ENCODE data around the gene GDPGP1.

Gene GDPGP1

DNA sequence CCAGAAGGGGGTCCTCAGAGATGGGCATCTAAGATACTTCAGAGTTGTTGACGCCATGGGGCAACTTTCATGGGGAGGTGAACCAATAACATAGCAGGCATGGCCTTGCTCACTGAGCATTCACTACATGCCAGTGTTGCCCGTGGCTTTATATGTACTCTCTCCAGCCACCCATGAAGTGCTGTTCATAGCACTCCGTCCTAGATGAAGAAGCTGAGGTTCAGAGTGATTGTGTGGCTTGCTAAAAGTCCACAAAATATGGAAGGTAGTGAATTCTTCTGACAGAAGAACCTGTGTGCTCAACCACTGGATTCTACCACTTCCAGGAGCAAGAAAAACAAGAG lies 42.7 kb upstream of the GDPGP1 start:
- Histone ChIP-seq H3K4me2 (ENCODE audit: low read length) (peak overlapping the region; percentile 89), H3K4me3 (ENCODE audit: low read depth, low read length, poor library complexity, severe bottlenecking) (peak overlapping the region; percentile 57), H2AFZ (ENCODE audit: low read length) (no peak overlapping the region)

DNA sequence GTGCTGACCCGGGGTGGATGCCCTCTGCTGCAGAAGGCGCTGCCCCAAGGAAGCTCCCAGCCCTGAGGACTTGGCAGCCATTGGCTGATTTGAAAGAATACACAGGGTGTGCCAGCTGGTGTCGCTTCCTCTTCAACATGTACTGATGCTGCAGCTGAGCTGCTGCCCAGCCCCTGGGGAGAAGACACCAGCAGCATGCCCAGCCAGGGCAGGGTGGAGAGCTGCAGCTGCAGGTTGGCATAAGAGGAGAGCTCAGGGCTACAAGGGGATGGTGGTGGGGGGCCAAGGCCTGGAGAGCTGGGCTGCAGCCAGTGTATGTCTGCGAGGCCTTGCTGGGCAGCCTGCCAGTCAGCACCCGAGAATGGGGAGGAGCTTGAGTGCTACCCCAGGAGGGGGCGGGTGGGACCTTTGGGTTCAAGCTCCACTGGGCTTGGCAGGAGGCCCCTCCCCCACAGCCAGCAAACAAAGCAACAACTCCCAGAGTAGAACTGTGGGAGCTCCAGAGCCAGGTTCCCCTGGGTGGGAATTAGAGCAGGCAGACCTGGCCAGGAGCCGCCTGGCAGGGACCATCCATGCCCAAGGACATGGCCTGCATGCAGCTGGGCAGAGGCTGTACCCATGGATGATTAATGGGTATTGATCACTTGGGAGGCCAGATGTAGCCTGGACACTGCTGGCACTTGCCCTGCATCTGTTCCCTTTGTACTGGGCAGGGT lies 42.1 kb upstream of the GDPGP1 start:
- H3K4me2 ChIP-seq (ENCODE audit: low read length) = peak overlapping the region; percentile 89
- peak overlapping the region; percentile 57 for H3K4me3 ChIP-seq (ENCODE audit: low read depth, low read length, poor library complexity, severe bottlenecking)

More for the DNA sequence above, 42.7 kb upstream of the GDPGP1 start:
- Histone ChIP-seq H3K9ac (ENCODE audit: low read length) (peak overlapping the region; percentile 62), H3K9me2 (ENCODE audit: low read depth, low read length) (no peaks in the 10 kb centered on the region), H3K9me3 (ENCODE audit: low read length) (no peaks in the 10 kb centered on the region), H4K20me1 (ENCODE audit: insufficient read depth, low read length) (no peaks in the 10 kb centered on the region), H3F3A (ENCODE audit: insufficient read depth, low read length) (peaks cover 4% of the 10 kb centered on the region; the same call in 1 of the 2 replicates), H3K36me3 (ENCODE audit: insufficient read depth, low read length) (no peaks in the 10 kb centered on the region), H3K4me1 (ENCODE audit: insufficient read depth, low read length, severe bottlenecking) (peaks cover 71% of the 10 kb centered on the region), H3K27me3 (ENCODE audit: insufficient read depth, low read length) (no peaks in the 10 kb centered on the region), H3K79me2 (ENCODE audit: insufficient read depth, low read length) (no peaks in the 10 kb centered on the region), H3K27ac (ENCODE audit: low read depth, low read length, poor library complexity, severe bottlenecking) (peak overlapping the region; percentile 99)
- no peak for TF ChIP-seq EZH2 (IDR thresholded peaks at IDR 0.05; ENCODE audit: borderline replicate concordance, low read length)
- TF ChIP-seq, protein P1, sequence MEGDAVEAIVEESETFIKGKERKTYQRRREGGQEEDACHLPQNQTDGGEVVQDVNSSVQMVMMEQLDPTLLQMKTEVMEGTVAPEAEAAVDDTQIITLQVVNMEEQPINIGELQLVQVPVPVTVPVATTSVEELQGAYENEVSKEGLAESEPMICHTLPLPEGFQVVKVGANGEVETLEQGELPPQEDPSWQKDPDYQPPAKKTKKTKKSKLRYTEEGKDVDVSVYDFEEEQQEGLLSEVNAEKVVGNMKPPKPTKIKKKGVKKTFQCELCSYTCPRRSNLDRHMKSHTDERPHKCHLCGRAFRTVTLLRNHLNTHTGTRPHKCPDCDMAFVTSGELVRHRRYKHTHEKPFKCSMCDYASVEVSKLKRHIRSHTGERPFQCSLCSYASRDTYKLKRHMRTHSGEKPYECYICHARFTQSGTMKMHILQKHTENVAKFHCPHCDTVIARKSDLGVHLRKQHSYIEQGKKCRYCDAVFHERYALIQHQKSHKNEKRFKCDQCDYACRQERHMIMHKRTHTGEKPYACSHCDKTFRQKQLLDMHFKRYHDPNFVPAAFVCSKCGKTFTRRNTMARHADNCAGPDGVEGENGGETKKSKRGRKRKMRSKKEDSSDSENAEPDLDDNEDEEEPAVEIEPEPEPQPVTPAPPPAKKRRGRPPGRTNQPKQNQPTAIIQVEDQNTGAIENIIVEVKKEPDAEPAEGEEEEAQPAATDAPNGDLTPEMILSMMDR (IDR thresholded peaks at IDR 0.05; ENCODE audit: low read length) = no peak

DNA sequence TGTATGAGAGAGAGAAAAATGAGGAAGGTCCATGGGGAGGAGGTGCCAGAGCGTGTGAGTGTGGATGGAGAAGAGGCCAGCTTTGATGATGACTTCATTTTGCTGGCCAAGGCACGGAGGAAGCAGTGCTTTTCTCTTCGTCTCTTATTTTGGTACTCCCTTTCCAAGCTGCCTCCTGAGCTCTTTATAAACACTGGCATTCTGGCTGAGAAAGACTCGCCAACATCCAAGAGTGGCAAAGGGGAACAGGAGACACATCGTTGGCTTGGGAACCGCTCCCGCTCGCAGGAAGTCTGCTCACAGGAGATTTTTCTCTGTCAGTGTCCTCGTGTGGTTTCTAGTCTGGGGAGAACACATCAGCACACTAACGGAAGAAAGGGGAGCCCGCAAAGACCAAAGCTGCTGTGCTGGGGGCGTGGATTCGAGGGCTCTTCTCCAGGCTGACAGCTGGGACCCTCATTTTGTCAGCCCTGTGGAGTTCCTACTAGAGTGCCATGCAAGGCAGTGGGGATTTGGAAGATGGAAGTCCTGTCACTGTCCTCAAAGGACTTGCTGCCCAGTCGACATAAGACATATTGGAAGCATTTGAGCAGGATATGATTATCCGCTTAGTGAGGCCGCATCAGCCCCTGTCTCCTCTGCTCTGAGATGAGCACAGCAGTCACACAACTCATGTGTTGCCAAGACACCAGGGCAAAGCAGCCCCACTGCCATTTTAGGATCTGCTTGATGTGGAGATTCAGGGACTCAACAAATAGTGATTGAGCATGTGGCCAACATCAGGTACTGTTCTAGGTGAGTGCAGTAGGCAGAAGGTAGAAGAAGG lies 40.8 kb upstream of the GDPGP1 start:
- H3K36me3 ChIP-seq (ENCODE audit: insufficient read depth, low read length) = no peaks in the 10 kb centered on the region
- no peaks in the 10 kb centered on the region for H3K9me2 ChIP-seq (ENCODE audit: low read depth, low read length)
- no peak overlapping the region for H2AFZ ChIP-seq (ENCODE audit: low read length)
- peak overlapping the region; percentile 99 for H3K27ac ChIP-seq (ENCODE audit: low read depth, low read length, poor library complexity, severe bottlenecking)
- TF ChIP-seq, protein P1 (IDR thresholded peaks at IDR 0.05; ENCODE audit: low read length) = no peak
- TF ChIP-seq EZH2 (IDR thresholded peaks at IDR 0.05; ENCODE audit: borderline replicate concordance, low read length) = no peak
- no peaks in the 10 kb centered on the region for H3K9me3 ChIP-seq (ENCODE audit: low read length)
- no peaks in the 10 kb centered on the region for H3K27me3 ChIP-seq (ENCODE audit: insufficient read depth, low read length)
- no peaks in the 10 kb centered on the region for H3K79me2 ChIP-seq (ENCODE audit: insufficient read depth, low read length)
- H3K9ac ChIP-seq (ENCODE audit: low read length) = peak overlapping the region; percentile 62
- no peaks in the 10 kb centered on the region for H4K20me1 ChIP-seq (ENCODE audit: insufficient read depth, low read length)
- H3K4me1 ChIP-seq (ENCODE audit: insufficient read depth, low read length, severe bottlenecking) = peaks cover 70% of the 10 kb centered on the region
- peak overlapping the region; percentile 89 for H3K4me2 ChIP-seq (ENCODE audit: low read length)
- peak overlapping the region; percentile 57 for H3K4me3 ChIP-seq (ENCODE audit: low read depth, low read length, poor library complexity, severe bottlenecking)
- peaks cover 4% of the 10 kb centered on the region; the same call in 1 of the 2 replicates for H3F3A ChIP-seq (ENCODE audit: insufficient read depth, low read length)

More for the DNA sequence above, 42.1 kb upstream of the GDPGP1 start:
- no peaks in the 10 kb centered on the region for H3K9me3 ChIP-seq (ENCODE audit: low read length)
- H3K79me2 ChIP-seq (ENCODE audit: insufficient read depth, low read length) = no peaks in the 10 kb centered on the region
- H3K27me3 ChIP-seq (ENCODE audit: insufficient read depth, low read length) = no peaks in the 10 kb centered on the region
- no peaks in the 10 kb centered on the region for H3K9me2 ChIP-seq (ENCODE audit: low read depth, low read length)
- H3K27ac ChIP-seq (ENCODE audit: low read depth, low read length, poor library complexity, severe bottlenecking) = peak overlapping the region; percentile 99
- H3F3A ChIP-seq (ENCODE audit: insufficient read depth, low read length) = peaks cover 4% of the 10 kb centered on the region; the same call in 1 of the 2 replicates
- no peak overlapping the region for H2AFZ ChIP-seq (ENCODE audit: low read length)
- peak overlapping the region; percentile 62 for H3K9ac ChIP-seq (ENCODE audit: low read length)
- peaks cover 70% of the 10 kb centered on the region for H3K4me1 ChIP-seq (ENCODE audit: insufficient read depth, low read length, severe bottlenecking)
- no peaks in the 10 kb centered on the region for H4K20me1 ChIP-seq (ENCODE audit: insufficient read depth, low read length)
- TF ChIP-seq, protein P1 (IDR thresholded peaks at IDR 0.05; ENCODE audit: low read length) = no peak
- TF ChIP-seq EZH2 (IDR thresholded peaks at IDR 0.05; ENCODE audit: borderline replicate concordance, low read length) = no peak
- no peaks in the 10 kb centered on the region for H3K36me3 ChIP-seq (ENCODE audit: insufficient read depth, low read length)

Data from OCI-LY1 (cell line).